ENCODE data around the gene BAIAP3. TPM values are rescaled to one million over a fixed set of nuclear protein-coding genes. Genes with fewer than 3 reads are reported as not detected.

The BAIAP3 gene
- total RNA-seq, 1 donor from 2014 or later, result 3.9 TPM

DNA sequence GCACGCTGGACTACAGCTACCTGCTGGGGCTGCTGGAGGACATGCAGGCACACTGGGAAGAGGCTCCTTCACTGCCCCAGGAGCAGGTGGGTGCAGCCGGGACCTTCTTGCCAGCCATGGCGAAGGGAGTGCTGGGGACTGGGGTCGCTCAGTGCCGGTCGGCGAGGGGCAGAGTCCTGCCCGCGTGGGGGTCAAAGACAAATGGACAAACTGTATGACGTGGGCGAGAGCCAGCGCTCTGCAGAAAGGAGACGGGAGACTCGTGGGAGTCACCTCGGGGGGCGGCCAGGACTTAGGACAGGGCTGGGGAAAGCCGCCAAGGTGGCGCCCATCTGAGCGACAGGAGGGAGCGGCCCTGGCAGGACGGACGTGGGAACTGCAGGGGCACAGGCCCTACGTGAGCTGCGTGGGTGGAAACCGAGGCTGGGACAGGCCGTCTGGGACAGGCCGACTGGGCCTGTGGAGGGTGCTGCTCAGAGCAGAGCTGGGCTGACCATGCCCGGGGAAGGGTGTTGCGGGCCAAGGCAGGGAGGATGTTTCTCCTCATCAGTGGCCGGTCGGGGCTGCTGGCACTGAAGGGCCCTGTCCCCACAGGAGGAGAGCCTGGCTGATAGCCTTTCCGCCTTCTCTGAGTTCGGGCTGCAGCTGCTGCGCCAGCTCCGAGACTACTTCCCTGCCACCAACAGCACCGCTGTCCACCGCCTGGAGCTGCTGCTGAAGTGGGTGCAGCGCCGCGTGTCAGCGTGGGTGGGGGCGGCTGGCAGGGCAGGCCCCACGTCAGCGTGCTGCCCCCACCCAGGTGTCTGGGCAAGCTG lies 10.2 kb downstream of the BAIAP3 start:
- intact Hi-C loops (cut with micrococcal nuclease), result no loop called here
- Histone ChIP-seq H3K27me3 (ENCODE audit: low read depth) (no peaks in the 10 kb centered on the region), H3K27ac (replicated peaks) (peak overlapping the region; percentile 23), H3K9me3 (replicated peaks) (no peaks in the 10 kb centered on the region), H3K4me1 (peaks cover 14% of the 10 kb centered on the region), H3K36me3 (peaks cover 8% of the 10 kb centered on the region), H3K4me3 (peak overlapping the region; percentile 63)
- DNase-seq, result no peak
- TF ChIP-seq, protein P1, sequence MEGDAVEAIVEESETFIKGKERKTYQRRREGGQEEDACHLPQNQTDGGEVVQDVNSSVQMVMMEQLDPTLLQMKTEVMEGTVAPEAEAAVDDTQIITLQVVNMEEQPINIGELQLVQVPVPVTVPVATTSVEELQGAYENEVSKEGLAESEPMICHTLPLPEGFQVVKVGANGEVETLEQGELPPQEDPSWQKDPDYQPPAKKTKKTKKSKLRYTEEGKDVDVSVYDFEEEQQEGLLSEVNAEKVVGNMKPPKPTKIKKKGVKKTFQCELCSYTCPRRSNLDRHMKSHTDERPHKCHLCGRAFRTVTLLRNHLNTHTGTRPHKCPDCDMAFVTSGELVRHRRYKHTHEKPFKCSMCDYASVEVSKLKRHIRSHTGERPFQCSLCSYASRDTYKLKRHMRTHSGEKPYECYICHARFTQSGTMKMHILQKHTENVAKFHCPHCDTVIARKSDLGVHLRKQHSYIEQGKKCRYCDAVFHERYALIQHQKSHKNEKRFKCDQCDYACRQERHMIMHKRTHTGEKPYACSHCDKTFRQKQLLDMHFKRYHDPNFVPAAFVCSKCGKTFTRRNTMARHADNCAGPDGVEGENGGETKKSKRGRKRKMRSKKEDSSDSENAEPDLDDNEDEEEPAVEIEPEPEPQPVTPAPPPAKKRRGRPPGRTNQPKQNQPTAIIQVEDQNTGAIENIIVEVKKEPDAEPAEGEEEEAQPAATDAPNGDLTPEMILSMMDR (IDR thresholded peaks at IDR 0.05; ENCODE audit: borderline replicate concordance), result no peak

DNA sequence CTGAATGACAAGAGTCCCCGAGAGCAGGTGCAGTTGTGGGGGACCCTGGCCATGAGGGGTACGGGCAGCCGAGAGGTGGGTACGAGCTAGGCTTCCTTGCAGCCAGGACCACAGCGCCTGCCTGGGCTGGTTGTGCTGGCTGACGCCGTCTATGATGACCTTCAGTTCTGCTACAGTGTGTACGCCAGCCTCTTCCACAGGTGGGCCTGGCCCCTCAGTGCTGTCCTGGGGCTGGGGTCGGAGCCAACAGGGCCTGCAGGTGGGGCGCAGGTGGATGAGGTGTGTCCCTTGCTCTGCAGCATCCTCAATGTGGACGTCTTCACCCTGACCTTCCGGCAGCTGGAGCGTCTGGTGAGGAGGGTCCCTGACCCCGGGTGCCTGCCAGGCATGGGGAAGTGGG lies 11.1 kb downstream of the BAIAP3 start:
- intact Hi-C loops (cut with micrococcal nuclease), result no loop called here
- peaks cover 14% of the 10 kb centered on the region for H3K4me1 ChIP-seq
- peaks cover 17% of the 10 kb centered on the region for H3K36me3 ChIP-seq
- no peak overlapping the region for H3K4me3 ChIP-seq
- DNase-seq, result no peak
- TF ChIP-seq, protein P1 (IDR thresholded peaks at IDR 0.05; ENCODE audit: borderline replicate concordance), result no peak
- no peaks in the 10 kb centered on the region for H3K9me3 ChIP-seq (replicated peaks)
- H3K27me3 ChIP-seq (ENCODE audit: low read depth), result no peaks in the 10 kb centered on the region
- H3K27ac ChIP-seq (replicated peaks), result no peak overlapping the region

DNA sequence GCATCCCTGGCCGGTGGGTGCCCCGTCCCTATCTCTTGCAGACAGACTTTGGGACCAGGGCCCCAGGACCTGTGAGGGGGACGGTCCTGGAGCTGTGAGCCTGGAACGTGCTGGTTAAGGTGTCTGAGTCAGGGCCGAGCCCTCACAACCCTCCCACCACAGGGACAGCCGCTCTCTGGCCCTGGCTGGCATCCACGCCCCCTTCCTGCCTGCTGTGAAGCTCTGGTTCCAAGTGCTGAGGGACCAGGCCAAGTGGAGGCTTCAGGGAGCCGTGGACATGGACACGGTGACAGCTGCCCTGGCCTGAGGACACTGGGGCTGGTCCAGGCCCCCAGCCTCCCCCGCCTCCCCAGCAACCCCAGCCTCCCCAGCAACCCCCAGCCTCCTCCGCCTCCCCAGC lies 11.6 kb downstream of the BAIAP3 start:
- peaks cover 14% of the 10 kb centered on the region for H3K4me1 ChIP-seq
- H3K27ac ChIP-seq (replicated peaks), result no peak overlapping the region
- peaks cover 23% of the 10 kb centered on the region for H3K36me3 ChIP-seq
- TF ChIP-seq, protein P1 (IDR thresholded peaks at IDR 0.05; ENCODE audit: borderline replicate concordance), result no peak
- H3K9me3 ChIP-seq (replicated peaks), result no peaks in the 10 kb centered on the region
- no peak for DNase-seq
- no peak overlapping the region for H3K4me3 ChIP-seq
- H3K27me3 ChIP-seq (ENCODE audit: low read depth), result no peaks in the 10 kb centered on the region
- intact Hi-C loops (cut with micrococcal nuclease), result no loop called here

DNA sequence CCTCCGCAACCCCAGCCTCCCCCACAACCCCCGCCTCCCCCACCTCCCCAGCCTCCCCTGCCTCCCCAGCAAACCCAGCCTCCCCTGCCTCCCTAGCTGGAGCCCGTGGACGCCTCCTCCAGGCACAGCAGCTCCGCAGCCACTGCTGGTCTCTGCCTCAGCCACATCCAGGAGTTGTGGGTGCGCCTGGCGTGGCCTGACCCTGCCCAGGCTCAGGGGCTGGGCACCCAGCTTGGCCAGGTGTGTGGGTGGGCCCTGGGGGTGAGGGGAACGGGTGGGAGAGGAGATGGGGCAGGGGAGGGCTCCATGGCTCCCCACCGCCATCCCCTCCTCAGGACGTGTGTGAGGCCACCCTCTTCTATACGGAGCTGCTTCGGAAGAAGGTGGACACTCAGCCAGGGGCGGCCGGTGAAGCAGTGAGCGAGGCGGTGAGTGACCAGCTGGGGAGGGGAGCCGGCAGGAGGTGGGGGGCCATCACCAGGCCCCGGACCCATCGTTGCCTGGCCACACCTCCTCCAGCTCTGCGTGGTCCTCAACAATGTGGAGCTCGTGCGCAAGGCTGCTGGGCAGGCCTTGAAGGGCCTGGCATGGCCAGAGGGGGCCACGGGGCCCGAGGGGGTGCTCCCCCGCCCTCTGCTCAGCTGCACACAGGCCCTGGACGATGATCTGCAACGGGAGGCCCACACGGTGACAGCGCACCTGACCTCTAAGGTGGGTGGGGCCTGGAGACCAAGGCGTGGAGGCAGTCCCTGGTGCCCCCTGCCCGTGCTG lies 12.4 kb downstream of the BAIAP3 start:
- Histone ChIP-seq H3K9me3 (replicated peaks) (no peaks in the 10 kb centered on the region), H3K4me3 (no peak overlapping the region), H3K36me3 (peaks cover 27% of the 10 kb centered on the region), H3K27ac (replicated peaks) (no peak overlapping the region), H3K27me3 (ENCODE audit: low read depth) (no peaks in the 10 kb centered on the region), H3K4me1 (peaks cover 22% of the 10 kb centered on the region)
- TF ChIP-seq, protein P1 (IDR thresholded peaks at IDR 0.05; ENCODE audit: borderline replicate concordance), result no peak
- DNase-seq, result no peak
- intact Hi-C loops (cut with micrococcal nuclease), result no loop called here

DNA sequence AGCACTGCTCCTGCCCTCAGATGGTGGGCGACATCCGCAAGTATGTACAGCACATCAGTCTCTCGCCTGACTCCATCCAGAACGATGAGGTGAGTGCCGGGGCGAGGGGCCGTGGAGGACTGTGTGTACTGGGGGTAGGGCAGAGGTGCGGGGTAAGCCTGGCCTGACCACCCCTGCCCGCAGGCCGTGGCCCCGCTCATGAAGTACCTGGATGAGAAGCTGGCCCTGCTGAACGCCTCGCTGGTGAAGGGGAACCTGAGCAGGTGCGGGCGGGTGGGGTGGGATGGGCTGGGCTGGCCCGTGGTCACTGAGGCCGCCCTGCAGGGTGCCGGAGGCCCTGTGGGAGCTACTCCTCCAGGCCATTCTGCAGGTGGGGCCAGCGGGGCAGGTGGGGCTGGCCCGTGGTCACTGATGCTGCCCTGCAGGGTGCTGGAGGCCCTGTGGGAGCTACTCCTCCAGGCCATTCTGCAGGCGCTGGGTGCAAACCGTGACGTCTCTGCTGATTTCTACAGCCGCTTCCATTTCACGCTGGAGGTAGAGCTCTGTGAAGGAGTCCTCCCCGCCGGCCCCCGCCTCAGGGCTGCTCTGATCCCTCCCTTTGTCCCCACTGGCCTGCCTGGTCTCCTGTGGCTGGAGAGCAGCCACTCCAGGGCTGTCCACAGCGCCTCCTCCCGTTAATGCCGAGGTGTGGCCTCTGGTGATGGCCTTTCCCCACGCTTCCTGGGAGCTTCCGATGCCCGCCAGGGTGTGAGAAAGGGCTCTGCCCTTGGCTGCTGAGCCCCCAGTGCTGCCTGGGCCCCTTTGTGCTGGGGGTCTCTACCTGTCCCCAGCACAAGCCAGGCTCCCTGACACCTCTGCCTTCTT lies 13.2 kb downstream of the BAIAP3 start:
- H3K9me3 ChIP-seq (replicated peaks), result no peaks in the 10 kb centered on the region
- peaks cover 30% of the 10 kb centered on the region for H3K4me1 ChIP-seq
- intact Hi-C loops (cut with micrococcal nuclease), result no loop called here
- no peaks in the 10 kb centered on the region for H3K27me3 ChIP-seq (ENCODE audit: low read depth)
- TF ChIP-seq, protein P1 (IDR thresholded peaks at IDR 0.05; ENCODE audit: borderline replicate concordance), result no peak
- no peak overlapping the region for H3K4me3 ChIP-seq
- H3K27ac ChIP-seq (replicated peaks), result no peak overlapping the region
- H3K36me3 ChIP-seq, result peaks cover 27% of the 10 kb centered on the region
- DNase-seq, result no peak

All from left ventricle myocardium inferior (tissue), 1 donor.